CD4-positive, alpha-beta T cell treated with Interleukin-4 for 1 hour (primary cell): Measurements from ENCODE around the gene LCN2.
A peak's percentile ranks its signal among the peaks of the same experiment; 100 is the strongest.

ENCODE experiments used
- DNase-seq, 2 donors: peaks; one replicate each; pipeline ENCODE4 v3.0.0-alpha.2; 2020 to 2022

Gene LCN2

DNA sequence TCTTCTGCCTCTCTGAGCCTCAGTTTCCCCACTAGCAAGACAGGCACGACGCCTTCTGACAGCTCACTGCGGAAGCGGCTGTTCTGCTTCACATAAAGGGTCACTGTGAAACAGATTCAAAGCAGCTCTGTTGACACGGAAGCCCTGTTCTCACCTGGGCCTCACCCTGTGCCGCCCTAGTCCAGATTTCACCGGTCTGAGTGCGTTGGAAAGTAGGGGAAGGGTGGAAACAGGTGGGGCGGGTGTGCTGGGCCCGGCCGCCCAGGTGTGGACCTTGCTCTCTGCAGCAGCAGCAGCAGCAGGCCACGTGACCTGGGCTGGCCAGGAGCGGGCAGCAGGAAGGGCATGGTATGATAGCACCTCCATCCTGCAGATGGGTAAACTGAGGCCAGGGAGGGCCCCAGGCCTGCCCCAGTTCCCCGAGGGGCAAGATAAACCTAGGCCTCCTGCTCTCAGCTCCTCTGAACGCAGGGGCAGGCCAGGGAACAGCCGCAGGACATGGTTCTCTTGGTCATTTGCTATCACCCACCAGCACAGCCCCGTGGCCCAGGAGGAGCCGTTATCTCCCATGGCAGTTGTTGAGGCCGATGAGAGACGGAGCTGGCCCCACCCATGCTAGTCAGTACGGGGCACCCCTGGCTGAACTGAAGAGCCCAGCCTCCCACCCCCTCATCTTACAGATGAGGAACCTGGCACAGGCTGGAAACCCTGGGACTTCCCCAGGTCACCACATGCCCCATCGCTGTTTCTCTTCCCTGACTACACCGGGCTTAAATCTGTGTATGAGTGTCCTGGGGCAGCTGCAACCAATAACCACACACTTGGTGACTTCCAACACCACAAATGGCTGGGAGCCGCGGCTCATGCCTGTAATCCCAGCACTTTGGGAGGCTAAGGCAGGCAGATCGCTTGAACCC lies 33.8 kb upstream of the LCN2 start:
- peak; percentile 34 to 74 for DNase-seq

DNA sequence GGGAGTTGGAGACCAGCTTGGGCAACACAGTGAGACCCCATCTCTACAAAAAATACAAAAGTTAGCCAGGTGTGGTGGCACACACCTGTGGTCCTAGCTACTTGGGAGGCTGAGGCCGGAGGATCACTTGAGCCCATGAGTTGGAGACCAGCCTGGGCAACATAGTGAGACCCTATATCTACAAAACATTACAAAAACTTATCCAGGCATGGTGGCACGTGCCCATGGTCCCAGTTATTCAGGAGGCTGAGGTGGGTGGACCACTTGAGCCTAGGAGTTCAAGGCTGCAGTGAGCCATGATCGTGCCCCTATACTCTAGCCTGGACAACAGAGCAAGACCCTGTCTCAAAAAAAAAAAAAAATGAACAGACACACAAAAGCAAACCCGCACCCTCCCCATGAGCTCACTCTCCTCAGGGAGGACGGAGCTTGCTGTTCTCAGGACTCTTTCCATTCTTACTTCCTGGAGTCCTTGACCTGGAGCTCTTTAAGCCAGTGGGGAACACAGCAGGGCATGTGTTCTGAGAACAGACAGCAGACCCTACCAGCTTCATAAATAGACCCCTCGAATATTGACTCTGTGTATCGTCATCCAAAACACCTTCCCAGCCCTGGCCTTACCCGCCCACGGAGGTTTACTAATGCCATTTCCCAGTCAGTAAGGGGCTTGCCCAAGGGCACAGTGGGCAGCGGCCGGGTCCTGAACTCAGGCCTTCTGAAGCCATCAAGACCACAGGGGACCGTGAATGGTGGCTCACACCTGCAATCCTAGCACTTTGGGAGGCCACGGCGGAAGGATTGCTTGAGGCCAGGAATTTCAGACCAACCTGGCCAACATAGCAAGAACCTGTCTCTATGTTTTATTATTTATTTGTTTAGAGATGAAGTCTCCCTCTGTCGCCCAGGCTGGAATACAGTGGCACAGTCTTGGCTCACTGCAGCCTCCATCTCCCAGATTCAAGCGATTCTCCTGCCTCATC lies 32.9 kb upstream of the LCN2 start:
- no peak for DNase-seq

GRCh38 chr9:128117613-128118471 lies 31.4 kb upstream of the LCN2 start:
- peak; percentile 92 to 93 for DNase-seq

- DNase-seq: no peak
Measured at GRCh38 chr9:128118472-128118857, 30.8 kb upstream of the LCN2 start.

DNA sequence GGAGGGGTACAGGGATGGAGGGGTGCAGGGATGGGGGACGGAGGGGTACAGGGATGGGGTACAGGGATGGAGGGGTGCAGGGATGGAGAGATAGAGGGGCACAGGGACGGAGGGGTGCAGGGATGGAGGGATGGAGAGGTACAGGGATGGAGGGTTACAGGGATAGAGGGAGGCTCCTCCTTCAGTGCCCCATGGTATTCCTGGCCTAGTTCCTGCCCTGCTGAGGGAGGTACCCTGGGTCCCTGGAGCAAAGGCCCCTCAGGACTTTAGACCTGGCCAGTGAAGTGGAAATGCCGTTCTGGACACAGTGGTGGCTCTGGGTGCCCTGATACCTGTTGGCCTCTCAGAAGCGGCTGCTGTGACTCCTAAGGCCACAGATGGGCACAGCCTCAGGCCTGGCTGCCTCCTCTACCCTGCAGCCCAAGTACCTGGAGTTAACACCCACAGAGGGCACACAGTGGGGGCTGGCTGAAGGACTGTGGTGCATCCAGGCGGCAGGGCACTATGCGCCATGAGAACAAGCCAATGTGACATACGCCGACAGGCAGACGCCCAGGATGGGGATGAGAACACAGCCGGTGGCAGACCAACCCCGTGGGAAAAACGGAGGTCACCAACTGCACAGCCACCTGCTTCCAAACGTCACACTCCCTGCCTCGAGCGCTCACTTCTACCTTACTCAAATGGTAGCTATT lies 30.1 kb upstream of the LCN2 start:
- DNase-seq: no peak

GRCh38 chr9:128120061-128120740 lies 29.1 kb upstream of the LCN2 start:
- DNase-seq: no peak

GRCh38 chr9:128120741-128121465 lies 28.4 kb upstream of the LCN2 start:
- no peak for DNase-seq

GRCh38 chr9:128121466-128121810 lies 27.8 kb upstream of the LCN2 start:
- DNase-seq: no peak

GRCh38 chr9:128121924-128122808 lies 27.1 kb upstream of the LCN2 start:
- DNase-seq: no peak

DNA sequence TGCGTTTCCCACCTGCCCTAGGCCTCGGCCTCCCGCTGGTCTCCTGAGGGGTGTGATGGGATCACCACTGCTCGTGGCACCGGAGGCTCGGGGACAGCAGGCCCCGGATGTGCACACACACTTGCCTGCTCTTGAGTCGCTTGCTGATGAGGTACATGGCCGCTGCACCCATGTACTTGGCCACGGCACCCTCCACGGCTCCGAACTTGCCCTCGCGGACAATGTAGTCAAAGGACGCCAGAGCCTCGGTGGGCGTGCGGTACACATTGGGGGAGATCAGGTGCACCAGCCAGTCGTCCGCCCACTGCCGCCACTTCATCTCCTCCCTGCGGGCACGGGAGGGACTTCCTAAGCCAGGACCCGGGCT lies 26.5 kb upstream of the LCN2 start:
- no peak for DNase-seq

DNA sequence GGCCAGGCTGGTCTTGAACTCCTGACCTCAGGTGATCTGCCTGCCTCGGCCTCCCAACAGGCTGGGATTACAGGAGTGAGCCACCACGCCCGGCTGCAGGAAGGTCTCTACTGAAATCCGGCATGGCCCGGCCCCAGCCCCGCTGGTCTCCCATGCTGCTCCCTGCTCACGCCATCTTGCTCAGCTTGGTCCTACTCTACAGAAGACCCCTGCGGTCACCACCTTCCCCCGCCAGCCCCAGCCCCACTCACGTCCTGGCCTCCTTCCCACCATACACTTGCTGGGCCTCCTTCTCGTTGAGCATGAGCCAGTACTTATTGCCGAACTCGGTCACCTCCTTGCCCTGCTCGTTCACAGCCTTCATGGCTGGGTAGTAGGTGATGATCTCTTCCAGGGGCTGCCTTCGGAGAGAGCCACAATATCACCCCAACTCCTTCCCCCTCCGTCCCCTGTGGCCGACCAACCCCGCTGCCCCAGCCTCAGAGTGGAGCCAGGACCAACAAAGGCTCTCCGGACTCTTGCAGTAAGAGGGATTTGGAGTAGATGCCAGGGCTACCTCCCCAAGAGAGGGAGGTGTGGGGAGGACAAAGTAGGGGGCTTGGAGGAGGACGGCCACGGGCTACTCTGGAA lies 25.7 kb upstream of the LCN2 start:
- no peak for DNase-seq

DNA sequence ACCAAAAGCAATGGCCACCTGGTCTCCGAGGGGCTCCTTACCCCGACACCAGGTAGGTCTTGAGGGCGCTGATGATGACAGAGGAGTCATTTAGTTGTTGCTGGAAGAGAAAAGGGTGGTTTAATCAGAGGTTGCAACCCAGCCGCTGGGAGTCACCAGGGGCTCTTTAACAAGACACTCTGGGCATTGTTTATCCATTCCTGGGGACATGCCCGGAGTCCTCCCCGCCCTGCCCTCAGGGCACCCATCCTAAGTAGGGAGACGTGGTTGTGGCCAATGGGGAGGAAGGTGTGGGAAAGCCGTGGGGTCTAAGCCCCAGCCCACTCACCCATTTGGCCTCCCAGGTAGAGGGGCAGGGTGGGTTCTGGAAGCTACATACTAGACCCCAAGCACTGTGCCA lies 24.8 kb upstream of the LCN2 start:
- DNase-seq: no peak

GRCh38 chr9:128124873-128125579 lies 24.2 kb upstream of the LCN2 start:
- DNase-seq: peak; percentile 48 to 49

- no peak for DNase-seq
Measured at GRCh38 chr9:128125580-128126354, 23.5 kb upstream of the LCN2 start.

GRCh38 chr9:128127568-128127989 lies 21.7 kb upstream of the LCN2 start, which contains the start of gene PTGES2:
PTGES2 (minus strand) TSS chr9:128127729; CDS start chr9:128127717, 12 bp downstream.
- DNase-seq: peak; percentile 81 to 85

DNA sequence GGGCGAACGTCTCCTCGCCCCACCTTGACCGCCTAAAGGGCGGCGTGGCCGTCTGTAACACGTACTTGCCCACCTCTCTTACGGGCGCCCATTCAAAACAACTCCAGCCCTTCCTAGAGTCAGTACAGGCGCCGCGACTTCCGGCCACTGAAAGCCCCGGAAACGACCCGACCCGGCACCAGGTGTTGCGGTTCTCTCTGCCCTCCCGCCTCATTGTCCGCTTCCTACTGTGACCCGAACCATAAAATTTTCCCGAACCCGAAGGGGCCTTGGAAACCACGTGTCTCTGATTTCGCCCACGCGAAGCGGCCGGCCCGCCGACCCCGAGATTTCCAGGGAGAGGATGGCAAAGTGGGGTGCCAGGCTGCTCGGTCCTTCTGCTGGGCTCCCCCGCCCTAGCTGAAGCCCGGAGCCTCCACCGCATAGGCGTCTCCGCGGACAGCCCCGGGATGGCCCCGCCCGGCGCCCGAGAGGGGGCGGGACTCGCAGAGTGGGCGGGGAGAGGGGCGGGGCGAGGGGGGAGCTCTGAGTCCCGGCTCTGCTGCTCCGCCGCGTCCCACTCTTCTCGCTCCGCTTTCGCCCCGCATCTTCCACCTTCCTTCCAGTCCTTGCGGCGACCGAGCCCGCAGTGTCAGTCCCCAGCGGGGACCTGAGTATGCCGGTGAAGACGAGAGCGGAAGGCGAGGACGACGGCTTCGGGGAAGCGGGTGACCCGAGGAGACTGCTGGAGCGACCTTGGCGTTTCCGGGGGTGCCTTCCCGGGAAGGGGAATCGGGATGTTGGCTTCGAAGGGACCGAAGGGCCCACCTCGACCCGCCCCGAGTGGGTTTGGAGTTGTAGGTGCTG lies 21.0 kb upstream of the LCN2 start:
- peak; percentile 87 to 93 for DNase-seq
